HG03139 (cell line): ENCODE measurements around the gene OR10A2.
A peak's percentile ranks its signal among the peaks of the same experiment; 100 is the strongest.
"Not testable (repeated sequence)": the region's sequence is repeated elsewhere in the genome, so short reads cannot be mapped to it uniquely, and the experiment has no call there.

ENCODE experiments used
- ATAC-seq: cut with Tn5 transposase; IDR thresholded peaks from one replicate; pipeline ENCODE4 v1.9.1; 2021; ENCODE audit not compliant: unreplicated experiment

Gene OR10A2, protein sequence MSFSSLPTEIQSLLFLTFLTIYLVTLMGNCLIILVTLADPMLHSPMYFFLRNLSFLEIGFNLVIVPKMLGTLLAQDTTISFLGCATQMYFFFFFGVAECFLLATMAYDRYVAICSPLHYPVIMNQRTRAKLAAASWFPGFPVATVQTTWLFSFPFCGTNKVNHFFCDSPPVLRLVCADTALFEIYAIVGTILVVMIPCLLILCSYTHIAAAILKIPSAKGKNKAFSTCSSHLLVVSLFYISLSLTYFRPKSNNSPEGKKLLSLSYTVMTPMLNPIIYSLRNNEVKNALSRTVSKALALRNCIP

DNA sequence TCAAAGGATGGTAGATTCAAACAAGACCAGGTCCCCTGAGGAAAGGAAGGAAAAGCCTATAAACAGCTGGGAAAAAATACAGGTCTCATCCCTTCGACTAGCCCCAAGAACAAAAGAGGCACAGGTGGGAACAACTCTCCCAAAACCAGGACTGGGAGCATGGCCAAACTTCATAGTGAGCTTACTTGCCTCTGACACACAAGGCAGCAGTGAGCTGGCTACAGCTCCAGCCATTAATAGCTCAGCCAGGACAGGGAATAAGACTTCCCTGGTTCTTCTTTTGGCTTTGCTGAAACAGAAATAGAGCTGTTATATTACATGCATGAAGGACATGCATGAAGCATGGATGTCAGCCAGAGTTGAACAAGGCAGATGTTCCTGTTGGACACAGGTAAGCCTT, at the start of gene OR10A2:
Gene OR10A2, plus strand, starts transcription at position 97 of the 400 bp plus-strand sequence. CDS start 6,698 bp downstream, outside the sequence.
- ATAC-seq, result no peak

DNA sequence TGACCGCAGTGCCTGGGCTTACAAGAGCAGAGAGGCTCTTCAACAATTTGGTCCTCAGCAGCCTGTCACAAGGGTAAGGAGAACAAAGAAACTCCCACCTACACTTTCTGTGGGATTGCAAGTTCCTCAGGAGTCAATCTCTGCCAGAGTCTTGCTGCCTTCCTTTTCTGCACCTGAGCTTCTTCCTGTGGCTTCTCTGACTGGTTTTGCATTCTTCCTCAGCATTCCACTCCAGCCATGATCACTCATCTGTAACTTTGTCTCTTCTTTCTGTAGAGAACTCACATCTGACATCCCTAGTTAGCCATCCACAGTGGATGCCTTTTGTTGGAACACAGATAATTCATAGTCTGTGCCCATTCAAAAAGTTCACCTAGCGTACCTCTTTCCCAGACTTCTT, 49.2 kb upstream of the OR10A2 start:
- no peak for ATAC-seq

DNA sequence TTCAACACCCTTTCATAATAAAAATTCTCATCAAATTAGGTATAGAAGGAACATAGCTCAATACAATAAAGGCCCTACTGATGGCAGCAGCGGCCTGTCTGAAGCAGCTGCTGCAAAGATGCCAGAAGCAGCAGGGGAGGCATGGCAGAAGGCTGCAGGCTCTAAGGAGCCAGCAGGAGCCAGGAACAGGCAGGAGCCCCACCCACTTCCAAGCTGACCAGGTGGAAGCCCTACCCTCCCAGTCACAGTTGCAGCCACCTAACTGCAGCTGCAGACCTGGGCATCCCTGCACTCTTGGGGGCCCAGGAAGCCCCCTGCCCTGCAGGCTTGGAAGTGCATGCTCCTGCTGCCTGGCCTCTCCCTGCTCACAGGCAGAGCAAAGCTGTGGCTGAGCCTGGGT, 45.2 kb upstream of the OR10A2 start:
- no peak for ATAC-seq

DNA sequence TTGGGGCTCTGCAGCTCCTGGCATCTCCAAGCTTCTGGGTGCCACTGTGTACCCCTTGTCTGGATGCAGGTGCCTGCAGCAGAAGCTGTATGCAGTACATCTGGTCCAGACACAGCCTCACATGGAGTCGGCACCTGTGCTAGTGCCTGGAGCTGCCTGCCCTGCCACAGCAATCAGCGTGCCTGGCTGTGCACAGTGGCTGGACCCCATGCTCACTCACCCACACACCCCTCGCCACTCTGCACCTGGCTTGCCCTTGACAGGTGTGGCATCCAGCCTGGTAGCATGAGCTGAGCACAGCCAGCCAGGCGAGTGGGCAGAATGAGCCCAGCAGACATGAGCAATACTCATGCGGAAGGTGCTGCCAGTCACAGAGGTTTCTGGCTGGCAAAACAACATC, 43.9 kb upstream of the OR10A2 start:
- ATAC-seq, result no peak

DNA sequence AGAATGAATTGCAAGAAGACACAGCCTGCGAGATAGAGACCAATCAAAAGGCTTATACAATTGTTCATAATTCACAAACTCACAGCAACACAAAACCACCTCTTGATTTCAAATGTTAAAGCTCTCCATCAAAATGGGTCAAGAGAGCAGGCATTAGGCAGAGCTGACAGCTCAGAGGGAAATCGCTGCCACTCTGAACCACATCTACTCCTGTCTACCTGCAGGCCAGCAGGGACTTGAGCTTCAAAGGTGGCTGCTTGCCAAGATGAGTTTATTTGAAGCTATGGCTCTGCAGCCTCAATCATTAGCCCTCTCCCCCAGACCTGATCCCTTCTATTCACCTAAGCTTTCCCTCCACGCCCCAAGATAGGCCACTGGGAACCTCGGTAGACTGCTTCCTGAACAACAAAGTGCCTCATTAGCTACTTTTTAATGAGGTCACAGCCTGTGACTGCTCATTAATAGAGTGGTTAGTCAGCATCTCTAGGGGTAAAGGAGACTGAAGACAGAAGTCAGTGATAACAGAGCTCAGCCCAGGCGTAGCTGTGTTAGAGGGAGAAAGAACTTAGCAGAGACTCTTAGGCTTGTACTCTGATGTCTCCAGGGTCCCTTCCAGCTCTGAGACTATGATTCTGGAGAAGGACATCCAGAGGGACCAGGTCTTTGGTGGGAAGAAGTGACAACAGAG, 38.6 kb upstream of the OR10A2 start:
- ATAC-seq, result no peak

DNA sequence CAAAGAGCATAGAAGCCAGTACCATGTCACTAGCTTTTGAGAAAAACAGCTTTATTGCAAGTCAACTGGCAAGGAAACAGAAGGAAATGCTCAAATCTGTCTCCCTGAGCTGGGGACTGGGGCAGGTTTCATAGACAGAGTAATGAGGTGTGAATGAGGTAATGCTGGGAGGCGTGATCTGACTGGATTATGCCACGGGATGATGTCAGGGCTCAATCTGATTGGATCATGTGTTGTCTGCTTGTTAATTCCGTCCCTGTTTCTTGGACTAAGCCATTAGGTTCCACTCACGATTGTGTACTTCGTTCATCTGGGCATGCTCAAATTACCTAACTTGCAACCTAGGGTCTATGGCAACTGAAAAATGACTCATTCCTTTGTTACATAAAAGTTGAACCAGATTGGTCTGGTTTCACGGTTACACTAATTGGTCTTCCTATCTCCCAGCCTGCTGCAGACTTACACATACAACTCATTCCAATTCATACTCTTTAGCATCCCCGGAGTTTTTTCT, 37.6 kb upstream of the OR10A2 start:
- ATAC-seq, result no peak

DNA sequence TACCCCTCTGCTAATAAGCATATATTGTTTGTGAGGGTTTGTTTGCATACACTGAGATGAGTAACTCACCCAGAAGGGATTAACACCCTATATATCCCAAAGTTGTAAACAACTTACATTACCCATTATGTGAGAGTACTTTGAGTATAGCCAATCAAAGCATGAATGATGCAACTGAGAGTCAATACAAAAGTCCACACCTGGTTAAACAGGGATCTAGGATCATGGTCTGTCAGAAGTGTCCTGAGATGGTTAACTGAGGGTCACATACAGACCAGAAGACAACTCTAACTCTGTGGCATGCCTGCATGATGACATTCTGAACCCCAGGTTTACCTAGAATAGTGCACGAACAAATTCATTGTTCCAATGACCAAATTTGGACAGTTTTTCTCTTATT, 34.8 kb upstream of the OR10A2 start:
- ATAC-seq, result no peak

DNA sequence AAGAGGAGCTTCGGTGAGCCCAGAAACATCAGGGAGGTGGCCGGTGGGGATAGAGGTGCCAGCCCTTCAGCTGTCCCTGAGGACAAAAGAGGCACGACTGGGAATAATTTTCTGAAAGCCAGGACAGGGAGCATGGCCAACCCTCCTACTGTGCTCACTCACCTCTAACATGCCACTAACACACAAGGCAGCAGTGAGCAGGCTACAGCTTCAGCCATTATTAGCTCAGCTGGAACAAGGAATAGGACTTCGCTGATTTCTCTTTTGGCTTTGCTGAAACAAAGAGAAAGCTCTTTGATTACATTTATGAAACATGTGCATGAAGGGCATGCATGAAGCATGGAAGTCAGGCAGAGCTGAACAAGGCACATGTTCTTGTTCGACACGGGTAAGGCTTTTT, 29.5 kb upstream of the OR10A2 start:
- no peak for ATAC-seq

DNA sequence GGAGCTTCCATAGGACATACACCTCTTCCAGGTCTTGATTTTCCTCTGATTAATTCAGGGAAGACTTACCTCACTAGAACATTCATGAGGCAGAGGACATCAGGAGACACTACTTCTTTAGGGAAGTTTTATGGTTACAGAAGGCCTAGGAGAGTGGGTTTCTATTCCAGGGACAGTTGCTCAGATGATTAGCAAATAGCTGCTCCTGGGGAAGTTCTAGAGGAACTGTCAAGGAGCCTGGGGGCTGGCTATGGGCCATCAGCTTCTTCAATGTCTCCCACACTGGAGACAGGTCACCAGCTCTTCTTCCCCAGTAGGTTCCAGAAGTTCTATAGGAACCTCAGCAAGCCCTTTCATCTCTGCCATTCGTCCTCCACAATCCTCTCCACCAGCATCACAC, 28.8 kb upstream of the OR10A2 start:
- no peak for ATAC-seq

DNA sequence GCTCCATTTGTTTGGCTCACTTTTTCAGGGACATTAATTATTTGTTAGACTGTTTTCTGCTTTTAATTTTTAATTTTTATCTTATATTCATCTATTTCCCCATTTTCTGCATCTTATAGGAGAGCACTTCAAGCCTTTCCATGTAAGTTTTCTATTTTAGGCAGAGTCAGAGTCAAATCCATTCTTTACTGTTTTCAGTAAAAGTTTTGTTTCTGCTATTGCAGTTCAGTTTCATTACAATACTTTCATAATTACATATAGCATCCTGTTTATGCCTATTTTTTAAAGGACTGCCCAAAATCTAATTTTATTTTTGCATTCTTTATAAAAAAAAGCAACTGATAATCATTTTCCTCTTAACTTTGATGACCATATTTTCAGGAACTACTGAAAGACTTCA, 21.2 kb upstream of the OR10A2 start:
- no peak for ATAC-seq

DNA sequence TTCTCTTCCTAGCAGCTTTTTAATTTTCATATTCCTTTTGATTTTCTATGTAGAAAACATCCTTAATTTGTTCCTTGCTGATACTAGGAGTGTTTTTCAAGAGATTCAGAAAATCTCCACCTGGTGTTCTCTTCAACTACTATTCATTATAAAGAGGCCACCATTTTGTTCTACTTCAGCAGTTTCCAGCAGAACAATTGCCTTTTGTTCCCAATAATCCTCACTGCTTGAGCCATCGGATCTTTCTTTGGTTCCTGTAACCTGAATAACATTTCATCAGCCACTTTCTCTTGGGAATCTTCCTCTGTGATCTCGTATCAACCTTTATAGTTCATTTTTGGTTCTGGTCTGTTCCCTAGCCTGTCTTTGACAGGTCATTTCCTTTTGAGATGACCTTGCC, 19.2 kb upstream of the OR10A2 start:
- no peak for ATAC-seq

DNA sequence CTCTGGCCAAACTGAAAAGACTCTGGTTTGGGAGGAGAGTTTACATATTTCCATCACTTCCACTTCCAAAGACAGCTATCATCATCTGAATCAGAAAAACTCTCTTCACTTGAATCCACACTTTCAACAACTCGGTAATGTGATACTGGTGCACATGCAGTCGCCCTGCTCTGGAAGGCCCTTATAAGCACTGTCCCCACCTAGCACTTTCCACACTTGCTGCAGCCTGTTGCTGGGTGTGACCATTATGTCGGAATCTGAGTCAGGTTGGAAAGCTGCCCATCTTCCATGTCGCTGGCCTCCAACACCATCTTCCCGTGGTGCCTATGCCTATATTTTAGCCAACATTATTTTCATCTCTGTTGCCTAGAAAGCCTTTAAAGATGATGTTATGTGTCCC, 18.5 kb upstream of the OR10A2 start:
- no peak for ATAC-seq

DNA sequence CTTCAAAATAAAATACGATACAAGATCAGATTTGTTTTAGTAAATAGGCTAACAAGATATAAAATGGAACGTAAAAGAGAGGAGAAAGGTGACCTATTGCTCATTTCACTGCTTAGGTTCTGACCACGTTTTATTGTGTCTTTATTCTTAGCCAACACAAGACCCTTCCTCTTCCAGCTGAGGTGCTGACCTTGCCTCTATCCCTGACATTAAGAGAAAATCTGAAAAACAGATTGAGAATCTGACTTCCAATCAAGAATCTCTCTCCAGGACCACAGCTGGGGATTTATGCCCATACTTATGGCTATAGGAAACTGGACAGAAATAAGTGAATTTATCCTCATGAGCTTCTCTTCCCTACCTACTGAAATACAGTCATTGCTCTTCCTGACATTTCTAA, 17.5 kb upstream of the OR10A2 start, which contains the start of gene OR10A5:
Gene OR10A5, plus strand, starts transcription at position 301 of the 400 bp plus-strand sequence. Its CDS starts 0 bp downstream, at position 301.
- ATAC-seq, result no peak

DNA sequence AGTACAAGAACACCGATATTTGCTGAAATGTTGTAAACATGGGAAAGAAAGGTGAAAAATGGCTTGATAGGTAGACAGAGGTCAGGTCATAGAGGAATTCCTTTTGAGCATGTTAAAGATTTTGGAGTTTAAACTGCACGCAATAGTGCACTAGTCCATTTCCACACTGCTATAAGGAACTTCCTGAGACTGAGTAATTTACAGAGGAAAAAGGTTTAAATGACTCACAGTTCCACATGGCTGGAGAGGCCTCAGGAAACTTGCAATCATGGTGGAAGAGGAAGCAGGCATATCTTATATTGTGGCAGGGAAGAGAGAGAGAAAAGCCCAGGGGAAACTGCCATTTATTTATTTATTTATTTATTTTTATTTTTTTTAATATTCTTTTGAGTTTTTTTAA, 12.3 kb upstream of the OR10A2 start:
- no peak for ATAC-seq

DNA sequence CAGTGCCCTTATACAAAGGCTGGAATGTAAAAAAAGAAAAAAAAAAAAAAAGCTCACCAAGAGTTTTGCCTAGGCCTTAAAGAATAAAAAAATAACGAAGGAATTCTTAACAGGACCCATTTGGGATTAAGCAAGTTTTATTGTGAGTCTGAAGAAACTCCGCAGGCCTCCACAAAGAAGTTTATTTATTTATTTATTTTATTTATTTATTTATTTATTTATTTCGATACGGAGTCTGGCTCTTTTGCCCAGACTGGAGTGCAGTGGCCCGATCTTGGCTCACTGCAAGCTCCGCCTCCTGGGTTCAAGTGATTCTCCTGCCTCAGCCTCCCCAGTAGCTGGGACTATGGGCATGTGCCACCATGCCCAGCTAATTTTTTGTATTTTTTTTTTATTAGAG, 8.1 kb upstream of the OR10A2 start:
- not testable (repeated sequence) for ATAC-seq

DNA sequence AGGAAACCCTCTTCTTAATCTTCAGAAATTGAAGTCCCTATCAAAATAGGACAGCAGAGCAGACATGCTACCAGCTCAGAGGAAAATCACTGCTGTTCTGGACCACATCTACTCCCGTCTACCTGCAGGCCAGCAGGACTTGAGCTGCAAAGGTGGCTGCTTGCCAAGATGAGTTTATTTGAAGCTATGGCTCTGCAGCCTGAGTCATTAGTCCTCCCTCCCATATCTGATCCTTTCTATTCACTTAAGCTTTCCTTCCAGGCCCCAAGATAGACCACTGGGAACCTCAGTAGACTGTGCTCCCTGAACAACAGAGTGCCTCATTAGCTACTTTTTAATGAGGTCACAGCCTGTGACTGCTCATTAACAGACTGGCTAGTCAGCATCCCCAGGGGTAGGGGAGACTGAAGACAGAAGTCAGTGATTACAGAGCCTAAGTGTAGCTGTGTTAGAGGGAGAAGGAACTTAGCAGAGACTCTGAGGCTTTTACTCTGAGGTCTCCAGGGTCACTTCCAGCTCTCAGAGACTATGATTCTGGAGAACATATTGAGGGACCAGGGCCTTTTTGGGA, 6.8 kb upstream of the OR10A2 start:
- no peak for ATAC-seq

DNA sequence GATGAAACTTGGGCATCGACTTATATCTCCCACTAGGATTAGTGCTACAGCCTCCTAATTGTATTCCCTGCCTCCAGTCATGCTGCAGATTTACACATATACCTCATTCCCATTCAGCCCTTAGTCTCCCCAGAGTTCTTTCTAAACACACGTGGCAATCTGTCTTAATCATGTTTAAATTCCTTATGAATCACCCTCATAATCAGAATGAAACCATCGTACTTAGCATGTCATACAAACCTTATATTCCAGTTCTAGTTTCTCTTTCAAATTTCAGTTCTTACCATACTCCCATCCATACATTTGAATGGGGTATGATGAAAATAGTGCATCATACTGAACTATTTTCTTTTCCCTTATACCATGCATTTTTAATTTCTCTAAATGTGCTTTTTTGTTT, 6.0 kb upstream of the OR10A2 start:
- peak; percentile 43 for ATAC-seq

DNA sequence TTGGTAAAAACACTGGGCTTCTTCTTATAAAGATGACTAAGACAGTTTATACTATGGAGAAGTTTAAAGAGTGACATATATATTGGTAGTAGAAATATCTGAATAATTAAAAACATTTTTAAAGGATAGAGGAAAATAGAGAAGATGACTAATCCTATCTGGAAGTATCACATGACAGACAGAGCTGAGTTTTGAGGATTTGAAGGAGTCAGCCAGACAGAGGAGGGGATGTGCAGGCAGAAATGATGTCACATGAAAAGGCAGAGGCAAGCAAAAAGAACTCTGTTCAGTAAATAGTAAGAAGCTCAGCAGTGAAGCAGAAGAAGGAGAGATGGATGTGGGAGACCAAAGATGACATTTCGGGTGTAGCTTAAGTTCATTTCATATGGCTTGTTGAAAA, 1.6 kb downstream of the OR10A2 start:
- no peak for ATAC-seq

DNA sequence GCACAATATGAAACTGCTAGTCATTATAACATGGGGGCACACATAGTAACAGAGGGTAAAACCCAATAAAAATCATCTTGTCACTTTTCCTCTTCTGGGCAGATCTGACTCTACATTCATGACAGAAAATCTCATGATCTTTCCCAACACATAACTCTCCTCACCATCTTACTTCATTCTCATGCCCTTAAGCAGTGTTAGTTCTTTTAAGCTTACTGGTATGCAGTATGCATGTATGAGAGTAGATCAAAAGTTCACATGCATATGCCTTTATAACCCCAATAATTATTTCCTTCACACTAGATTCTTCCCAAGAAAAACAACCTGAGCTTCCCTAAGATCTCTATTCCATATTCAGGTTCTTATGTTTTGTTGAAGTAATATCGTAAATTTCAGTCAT, 8.4 kb downstream of the OR10A2 start:
- no peak for ATAC-seq

DNA sequence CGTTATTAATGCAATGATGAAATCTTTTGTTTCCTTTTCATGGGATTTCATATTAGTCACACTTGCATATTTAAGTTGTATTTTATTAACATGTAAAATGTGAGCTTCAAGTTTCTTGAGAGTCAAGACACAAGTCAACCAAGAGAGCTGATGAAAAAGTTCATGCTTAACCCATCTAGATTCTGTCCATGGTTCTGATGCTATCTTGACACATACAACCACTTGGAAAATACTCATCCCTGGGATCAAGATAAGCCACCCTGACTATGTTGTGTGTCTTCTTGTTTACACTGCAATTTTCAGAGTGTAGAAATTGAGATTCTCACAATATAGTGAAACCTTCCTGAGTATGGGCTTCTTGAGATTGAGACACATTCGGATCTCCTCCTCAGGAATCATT, 12.9 kb downstream of the OR10A2 start:
- ATAC-seq, result no peak

DNA sequence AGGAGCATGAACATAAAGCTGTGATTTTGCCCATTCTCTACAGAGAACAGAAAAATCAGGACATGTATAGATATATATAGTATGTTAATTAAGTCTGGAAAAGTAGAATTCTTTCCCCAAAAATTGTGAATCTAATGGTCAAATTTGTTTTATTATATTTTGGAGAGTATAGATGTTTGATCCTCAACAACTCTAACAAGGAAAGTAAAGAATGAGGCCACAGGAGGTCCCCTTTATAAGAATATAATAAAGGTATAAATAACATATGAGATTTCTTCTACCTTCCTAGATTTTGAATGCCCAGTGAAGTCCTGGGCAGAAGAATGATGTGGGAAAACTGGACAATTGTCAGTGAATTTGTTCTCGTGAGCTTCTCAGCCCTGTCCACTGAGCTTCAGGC, 13.5 kb downstream of the OR10A2 start, which contains the start of gene OR10A4:
Gene OR10A4, plus strand, starts transcription at position 301 of the 400 bp plus-strand sequence. Its CDS starts 23 bp downstream, at position 324.
- ATAC-seq, result no peak

DNA sequence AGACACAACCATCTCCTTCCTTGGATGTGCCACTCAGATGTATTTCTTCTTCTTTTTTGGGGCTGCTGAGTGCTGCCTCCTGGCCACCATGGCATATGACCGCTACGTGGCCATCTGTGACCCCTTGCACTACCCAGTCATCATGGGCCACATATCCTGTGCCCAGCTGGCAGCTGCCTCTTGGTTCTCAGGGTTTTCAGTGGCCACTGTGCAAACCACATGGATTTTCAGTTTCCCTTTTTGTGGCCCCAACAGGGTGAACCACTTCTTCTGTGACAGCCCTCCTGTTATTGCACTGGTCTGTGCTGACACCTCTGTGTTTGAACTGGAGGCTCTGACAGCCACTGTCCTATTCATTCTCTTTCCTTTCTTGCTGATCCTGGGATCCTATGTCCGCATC, 14.1 kb downstream of the OR10A2 start:
- ATAC-seq, result no peak
